H1 (cell line): Measurements from ENCODE around the gene FSIP1. TPM values are rescaled to one million over a fixed set of nuclear protein-coding genes. Genes with fewer than 3 reads are reported as not detected.

Experiments
- CTCF ChIA-PET: fragments of 300-600 bp; sonication (Branson Sonifier 250); formaldehyde crosslinking; loops from one replicate; lab custom pipeline; 2021; ENCODE audit not compliant: partially characterized antibody; lab: Charles Lee
- POLR2A ChIA-PET: fragments of 300-600 bp; sonication (Branson Sonifier 250); formaldehyde crosslinking; loops from one replicate; lab custom pipeline; 2021; ENCODE audit warnings: inconsistent platforms; ENCODE audit not compliant: partially characterized antibody; lab: Charles Lee
- DNase-seq, 2 experiments: peaks; one replicate each; pipeline versions ENCODE4 v3.0.0 to v3.0.0-alpha.2; 2010 to 2022; ENCODE audit warnings: low spot score in 2 of 2, low read depth in 1 of 2, mixed read lengths in 1 of 2
- FAIRE-seq: peaks from 2 replicates; lab custom pipeline; 2011; peaks lifted over from hg19 to GRCh38; lab: Jason Lieb, UNC
- H2AFZ ChIP-seq: 2 replicates; pipeline ENCODE4 v1.8.1; 2012; ENCODE audit warnings: low read length, inconsistent platforms
- H2AK5ac ChIP-seq: 2 replicates; pipeline ENCODE4 v1.6.1; 2013; ENCODE audit warnings: low read depth, low read length
- H2BK120ac ChIP-seq: replicated peaks from 2 replicates; pipeline ENCODE3; 2013; ENCODE audit warnings: low read depth, low read length, inconsistent platforms
- H2BK12ac ChIP-seq: 2 replicates; pipeline ENCODE4 v1.6.1; 2013; ENCODE audit warnings: low read depth, low read length
- H2BK15ac ChIP-seq: 2 replicates; pipeline ENCODE4 v1.6.1; 2013; ENCODE audit warnings: low read length
- H2BK20ac ChIP-seq: 2 replicates; pipeline ENCODE4 v1.6.1; 2013; ENCODE audit warnings: low read length
- H2BK5ac ChIP-seq: 2 replicates; pipeline ENCODE4 v1.6.1; 2013; ENCODE audit warnings: low read depth, low read length
- H3K14ac ChIP-seq: 2 replicates; pipeline ENCODE4 v1.6.1; 2013; ENCODE audit warnings: inconsistent platforms; ENCODE audit not compliant: insufficient read length
- H3K18ac ChIP-seq: 2 replicates; pipeline ENCODE4 v1.6.1; 2013; ENCODE audit warnings: low read length; ENCODE audit errors: extremely low read depth
- H3K23ac ChIP-seq: 2 replicates; pipeline ENCODE4 v1.6.1; 2013; ENCODE audit warnings: inconsistent platforms; ENCODE audit not compliant: insufficient read length
- H3K23me2 ChIP-seq: 2 replicates; pipeline ENCODE4 v1.6.1; 2013; ENCODE audit warnings: low read depth, low read length
- H3K27ac ChIP-seq: 2 replicates; pipeline ENCODE4 v1.6.1; 2011; ENCODE audit warnings: low read depth, low read length, inconsistent platforms
- H3K27me3 ChIP-seq, 4 experiments: replicated peaks in 1 of 4; 1 replicate in 1 of 4; 2 replicates in 3 of 4; pipeline versions ENCODE4 v1.6.1 to v1.8.1; 2011 to 2013; ENCODE audit warnings: low read length in 3 of 4, mild to moderate bottlenecking in 3 of 4, inconsistent platforms in 2 of 4, mixed read lengths in 2 of 4, moderate library complexity in 1 of 4; ENCODE audit not compliant: control insufficient read depth in 3 of 4, insufficient read depth in 3 of 4; ENCODE audit errors: extremely low read depth in 1 of 4
- H3K36me3 ChIP-seq, 4 experiments: 2 replicates each; pipeline versions ENCODE4 v1.6.1 to v1.8.1; 2011 to 2013; ENCODE audit warnings: mild to moderate bottlenecking in 4 of 4, low read length in 3 of 4, moderate library complexity in 2 of 4, control low read depth in 1 of 4, inconsistent platforms in 1 of 4; ENCODE audit not compliant: insufficient read depth in 4 of 4, control insufficient read depth in 2 of 4
- H3K4ac ChIP-seq: replicated peaks from 2 replicates; pipeline ENCODE3; 2013; ENCODE audit warnings: low read length, low read depth, mixed read lengths, inconsistent platforms; ENCODE audit not compliant: insufficient read length
- H3K4me1 ChIP-seq, 4 experiments: replicated peaks in 1 of 4; 1 replicate in 1 of 4; 2 replicates in 3 of 4; pipeline versions ENCODE4 v1.6.1 to v1.8.1; 2011 to 2013; ENCODE audit warnings: low read length in 3 of 4, inconsistent platforms in 2 of 4, mixed read lengths in 1 of 4; ENCODE audit not compliant: insufficient read depth in 4 of 4, control insufficient read depth in 3 of 4
- H3K4me2 ChIP-seq, 2 experiments: 2 replicates each; pipeline versions ENCODE4 v1.6.1 to v1.8.1; 2011 to 2013; ENCODE audit warnings: low read depth in 2 of 2, low read length in 2 of 2, control low read depth in 1 of 2, inconsistent platforms in 1 of 2, mild to moderate bottlenecking in 1 of 2; ENCODE audit not compliant: insufficient read depth in 1 of 2
- H3K4me3 ChIP-seq, 4 experiments: fragments of 200-600, 300-600 bp in 1 of 4; sonication (generic), shearing (Covaris generic), sonication (Bioruptor Twin) in 1 of 4; 2 replicates each; pipeline versions ENCODE4 v1.5.1 to v1.8.1; 2011 to 2016; ENCODE audit warnings: low read length in 4 of 4, low read depth in 3 of 4, control low read depth in 2 of 4, inconsistent platforms in 2 of 4, mild to moderate bottlenecking in 2 of 4, mixed read lengths in 1 of 4, moderate library complexity in 1 of 4; ENCODE audit not compliant: insufficient read depth in 2 of 4; ENCODE audit errors: extremely low read depth in 1 of 4
- H3K56ac ChIP-seq: replicated peaks from 2 replicates; pipeline ENCODE3; 2013; ENCODE audit warnings: low read depth, mild to moderate bottlenecking, mixed read lengths, low read length, inconsistent platforms; ENCODE audit not compliant: insufficient read length
- H3K79me1 ChIP-seq: 2 replicates; pipeline ENCODE4 v1.6.1; 2013; ENCODE audit warnings: low read depth, low read length, control low read depth
- H3K79me2 ChIP-seq, 2 experiments: 2 replicates each; pipeline versions ENCODE4 v1.6.1 to v1.8.1; 2012 to 2013; ENCODE audit warnings: low read length in 2 of 2, mild to moderate bottlenecking in 2 of 2, inconsistent platforms in 1 of 2; ENCODE audit not compliant: insufficient read depth in 2 of 2, control insufficient read depth in 1 of 2
- H3K9ac ChIP-seq, 4 experiments: replicated peaks in 1 of 4; 1 replicate in 1 of 4; 2 replicates in 3 of 4; pipeline versions ENCODE4 v1.6.1 to v1.8.1; 2011 to 2013; ENCODE audit warnings: low read depth in 3 of 4, low read length in 3 of 4, control low read depth in 2 of 4, mild to moderate bottlenecking in 2 of 4, moderate library complexity in 2 of 4, inconsistent platforms in 1 of 4; ENCODE audit errors: extremely low read depth in 1 of 4
- H3K9me3 ChIP-seq, 2 experiments: 2 replicates each; pipeline versions ENCODE4 v1.6.1 to v1.8.1; 2012 to 2013; ENCODE audit warnings: mild to moderate bottlenecking in 2 of 2, moderate library complexity in 2 of 2, control low read depth in 1 of 2, inconsistent platforms in 1 of 2, low read depth in 1 of 2, low read length in 1 of 2, mixed read lengths in 1 of 2; ENCODE audit not compliant: insufficient read depth in 2 of 2
- H4K20me1 ChIP-seq, 2 experiments: replicated peaks in 1 of 2; 2 replicates each; pipeline versions ENCODE3 to v1.8.1; 2011 to 2013; ENCODE audit warnings: inconsistent platforms in 2 of 2, low read length in 2 of 2, mild to moderate bottlenecking in 1 of 2; ENCODE audit not compliant: insufficient read depth in 2 of 2, control insufficient read depth in 1 of 2
- H4K5ac ChIP-seq: 2 replicates; pipeline ENCODE4 v1.6.1; 2013; ENCODE audit warnings: low read length, low read depth, mixed read lengths, inconsistent platforms; ENCODE audit not compliant: insufficient read length
- H4K8ac ChIP-seq: 2 replicates; pipeline ENCODE4 v1.8.0; 2013; ENCODE audit warnings: mild to moderate bottlenecking, moderate library complexity, low read length, inconsistent platforms; ENCODE audit not compliant: insufficient read depth; ENCODE audit errors: extremely low read depth
- H4K91ac ChIP-seq: replicated peaks from 2 replicates; pipeline ENCODE3; 2013; ENCODE audit warnings: low read length, mixed read lengths, inconsistent platforms; ENCODE audit not compliant: insufficient read length
- CEBPB ChIP-seq: IDR thresholded peaks from 2 replicates; pipeline ENCODE4 v1.6.1; 2012; ENCODE audit warnings: low read depth, low read length
- CHD2 ChIP-seq: IDR thresholded peaks from 2 replicates; pipeline ENCODE4 v1.6.1; 2012; ENCODE audit warnings: low read length, improper control_type of control experiment
- HDAC2 ChIP-seq, 2 experiments: fragments of 300-600 bp in 1 of 2; sonication (generic) in 1 of 2; IDR thresholded peaks; 2 replicates each; pipeline ENCODE4 v1.6.1; 2011 to 2012; ENCODE audit warnings: low read depth in 2 of 2, low read length in 2 of 2, mild to moderate bottlenecking in 2 of 2, moderate library complexity in 2 of 2, borderline replicate concordance in 1 of 2, inconsistent platforms in 1 of 2
- NANOG ChIP-seq: IDR thresholded peaks from 2 replicates; pipeline ENCODE4 v1.6.1; 2011; ENCODE audit warnings: low read length, low read depth, mild to moderate bottlenecking, inconsistent platforms; ENCODE audit not compliant: insufficient read depth, poor library complexity, severe bottlenecking
- NRF1 ChIP-seq: IDR thresholded peaks from 2 replicates; pipeline ENCODE4 v1.6.1; 2011; ENCODE audit warnings: mild to moderate bottlenecking, low read depth, low read length, improper control_type of control experiment
- POLR2AphosphoS5 ChIP-seq: IDR thresholded peaks from 2 replicates; pipeline ENCODE4 v1.6.1; 2011; ENCODE audit warnings: low read depth, low read length
- RFX5 ChIP-seq: IDR thresholded peaks from 2 replicates; pipeline ENCODE4 v1.6.1; 2011; ENCODE audit warnings: low read depth, low read length, improper control_type of control experiment, borderline replicate concordance
- RXRA ChIP-seq: IDR thresholded peaks from 2 replicates; pipeline ENCODE4 v1.6.1; 2011; ENCODE audit warnings: low read depth, mild to moderate bottlenecking, low read length, moderate library complexity; ENCODE audit not compliant: insufficient read depth
- SIN3A ChIP-seq, 2 experiments: IDR thresholded peaks in 1 of 2; conservative IDR thresholded peaks in 1 of 2; 2 replicates each; pipeline ENCODE4 v1.6.1; 2011 to 2012; ENCODE audit warnings: low read length in 2 of 2, improper control_type of control experiment in 1 of 2, low read depth in 1 of 2, mild to moderate bottlenecking in 1 of 2
- SIRT6 ChIP-seq: IDR thresholded peaks from one replicate; pipeline ENCODE4 v1.7.1; 2012; ENCODE audit warnings: low read length, inconsistent platforms
- SP4 ChIP-seq: IDR thresholded peaks from 2 replicates; pipeline ENCODE4 v1.6.1; 2012; ENCODE audit warnings: low read length, inconsistent platforms
- SUZ12 ChIP-seq: fragments of 200-600 bp; sonication (generic); IDR thresholded peaks from 2 replicates; pipeline ENCODE4 v1.6.1; 2012; ENCODE audit warnings: mild to moderate bottlenecking, inconsistent platforms, low read length, moderate library complexity, mixed read lengths
- TAF7 ChIP-seq: optimal IDR thresholded peaks from 2 replicates; pipeline ENCODE3; 2011; ENCODE audit warnings: low read depth, mild to moderate bottlenecking, inconsistent platforms, low read length, moderate library complexity, borderline replicate concordance
- YY1 ChIP-seq: IDR thresholded peaks from 2 replicates; pipeline ENCODE4 v1.6.1; 2011; ENCODE audit warnings: low read depth, mild to moderate bottlenecking, low read length
- WGBS, 2 experiments: shearing (Covaris generic) in 1 of 2; methylation state at CpG; one replicate each; pipeline versions ENCODE4 v1.1.6 to v1.1.7; 2013 to 2015; ENCODE audit warnings: low lambda C conversion rate in 2 of 2, mixed read lengths in 2 of 2, inconsistent platforms in 1 of 2, low coverage in 1 of 2, missing lambda C conversion rate in 1 of 2; ENCODE audit not compliant: insufficient replicate concordance in 2 of 2, insufficient coverage in 1 of 2, insufficient read length in 1 of 2; ENCODE audit errors: extremely low coverage in 1 of 2, missing lambda C conversion rate in 1 of 2; 5-methylcytosine and 5-hydroxymethylcytosine counted together
- polyA plus RNA-seq, 7 experiments: library from polyadenylated mRNA; depleted of rRNA in 3 of 7; stranded (reverse) in 5 of 7; unstranded in 2 of 7; fragments of >200 nt in 5 of 7; fragments of 200-250 nt in 2 of 7; gene quantifications; 1 replicate in 5 of 7; 2 replicates in 1 of 7; 4 replicates in 1 of 7; pipeline versions ENCODE4 v1.2.1 to v1.2.3, GENCODE V29; 2011 to 2013; ENCODE audit warnings: missing spikeins in 2 of 7, mixed read lengths in 2 of 7
- total RNA-seq: library from RNA; stranded (reverse); fragmentation: NEBNext Ultra II Directional; extraction: Animal tissue kit (Norgen Biotek cat#: 25700); gene quantifications from 2 replicates; pipeline ENCODE4 v1.2.1, GENCODE V29; 2021

Gene FSIP1
- total and polyA plus RNA-seq, 2 of the 8 experiments (the other 6 are each of a cell fraction or from before 2014, with no cell fraction given): 0.18 to 1.3 TPM

GRCh38 chr15:39605146-39605545 lies 177.5 kb downstream of the FSIP1 start:
- Histone ChIP-seq H2BK120ac (no peak overlapping the region), H3K23me2 (no peaks in the 10 kb centered on the region), H2BK15ac (no peak overlapping the region), H3K79me2 (no peaks in the 10 kb centered on the region), H3K4ac (no peak overlapping the region), H3K23ac (no peak overlapping the region), H3K9me3 (peaks cover 0 to under 1% of the 10 kb centered on the region in 2 experiments; a peak in 2 of 4 replicates), H2BK5ac (no peak overlapping the region), H2BK20ac (no peak overlapping the region), H3K4me2 (no peak overlapping the region), H3K27me3 (no peaks in the 10 kb centered on the region), H3K4me1 (no peaks in the 10 kb centered on the region), H4K20me1 (no peaks in the 10 kb centered on the region), H2AK5ac (no peak overlapping the region), H3K79me1 (no peaks in the 10 kb centered on the region; the same call in 1 of the 2 replicates), H2BK12ac (no peak overlapping the region), H3K56ac (no peak overlapping the region), H3K4me3 (no peak overlapping the region), H4K5ac (no peak overlapping the region), H3K14ac (no peak overlapping the region), H3K27ac (no peak overlapping the region), H3K36me3 (no peaks in the 10 kb centered on the region), H4K8ac (no peak overlapping the region), H2AFZ (no peak overlapping the region), H3K18ac (no peak overlapping the region), H3K9ac (no peak overlapping the region), H4K91ac (no peak overlapping the region)
- CTCF ChIA-PET: interaction anchor here (0.7 to 5.5 kb wide), 3 partner anchors 23 to 151 kb away, joined by 3 to 62 read pairs (median 4); no protein-coding TSS in a partner anchor
- DNase-seq (no peak), FAIRE-seq (no peak)
- WGBS, 2 experiments: 94% methylated on average over 1 of the region's 1 CpG; no CpG with 5 or more reads in 1 of the 2 experiments
- POLR2A ChIA-PET: interaction anchor here (2.0 to 4.4 kb wide), 2 partner anchors 14 to 24 kb away, joined by 5 to 16 read pairs; partner anchors contain the start of gene THBS1
- TF ChIP-seq SUZ12 (no peak), NRF1 (no peak), NANOG (no peak), CEBPB (no peak), SP4 (no peak), SIRT6 (no peak), TAF7 (no peak), SIN3A (conservative IDR thresholded peaks at IDR 0.05 in 1 of 2, IDR thresholded peaks at IDR 0.05 in 1 of 2; ENCODE audit: low read depth in 1 of 2, low read length in 2 of 2) (no peak), POLR2AphosphoS5 (no peak), RFX5 (no peak), CHD2 (no peak), YY1 (no peak), HDAC2 (IDR thresholded peaks at IDR 0.05; ENCODE audit: borderline replicate concordance in 1 of 2, low read depth in 2 of 2, low read length in 2 of 2) (no peak), RXRA (no peak)
